Stimulated activated CD8-positive, alpha-beta memory T cell treated with anti-CD3 and anti-CD28 coated beads, Interleukin-4, amount 100 ng/mL, for 4 hours (primary cell): Measurements from ENCODE around the gene PSMC6.
"Not testable (repeated sequence)": the region's sequence is repeated elsewhere in the genome, so short reads cannot be mapped to it uniquely, and the experiment has no call there.

Source experiments
- DNase-seq, 2 donors: peaks; one replicate each; pipeline ENCODE4 v3.0.0-alpha.2; 2020; ENCODE audit warnings: low read depth in 2 of 2, low spot score in 1 of 2

The PSMC6 gene

GRCh38 chr14:52716155-52716554, 9.2 kb downstream of the PSMC6 start:
- DNase-seq, result no peak

GRCh38 chr14:52723514-52724359, 16.7 kb downstream of the PSMC6 start:
- no peak for DNase-seq

GRCh38 chr14:52724360-52724644, 17.3 kb downstream of the PSMC6 start:
- no peak for DNase-seq

- not testable (repeated sequence) for DNase-seq
Observed at GRCh38 chr14:52727509-52727908, 20.5 kb downstream of the PSMC6 start.

- DNase-seq, result not testable (repeated sequence)
Observed at GRCh38 chr14:52729035-52729434, 22.0 kb downstream of the PSMC6 start.

GRCh38 chr14:52729585-52729924, 22.6 kb downstream of the PSMC6 start:
- DNase-seq, result no peak

GRCh38 chr14:52729925-52730708, 23.1 kb downstream of the PSMC6 start, which contains the start of gene STYX:
Gene STYX, plus strand, starts transcription at chr14:52730166. Its CDS starts 309 bp downstream, at chr14:52730475.
- peak; percentile 95 to 96 for DNase-seq

GRCh38 chr14:52730709-52731111, 23.7 kb downstream of the PSMC6 start:
- DNase-seq, result no peak

GRCh38 chr14:52733824-52734223, 26.8 kb downstream of the PSMC6 start:
- DNase-seq, result no peak

- no peak for DNase-seq
Observed at GRCh38 chr14:52735921-52736489, 29.0 kb downstream of the PSMC6 start.

GRCh38 chr14:52738409-52738808, 31.4 kb downstream of the PSMC6 start:
- no peak for DNase-seq

- no peak for DNase-seq
Observed at GRCh38 chr14:52740751-52741150, 33.8 kb downstream of the PSMC6 start.

- no peak for DNase-seq
Observed at GRCh38 chr14:52741865-52742264, 34.9 kb downstream of the PSMC6 start.

- no peak for DNase-seq
Observed at GRCh38 chr14:52748647-52749292, 41.8 kb downstream of the PSMC6 start.

GRCh38 chr14:52755607-52756316, 48.8 kb downstream of the PSMC6 start:
- no peak for DNase-seq

- no peak for DNase-seq
Observed at GRCh38 chr14:52759145-52759544, 52.1 kb downstream of the PSMC6 start.

- not testable (repeated sequence) for DNase-seq
Observed at GRCh38 chr14:52762923-52763322, 55.9 kb downstream of the PSMC6 start.

GRCh38 chr14:52767058-52767833, 60.2 kb downstream of the PSMC6 start:
- DNase-seq, result no peak

GRCh38 chr14:52769887-52770286, 62.9 kb downstream of the PSMC6 start:
- DNase-seq, result no peak

GRCh38 chr14:52776816-52777215, 69.8 kb downstream of the PSMC6 start:
- no peak for DNase-seq
